CD14-positive monocyte (primary cell): ENCODE data around the gene EXOC3L1. TPM values are rescaled to one million over a fixed set of nuclear protein-coding genes. Genes with fewer than 3 reads are reported as not detected.
A peak's percentile ranks its signal among the peaks of the same experiment; 100 is the strongest.

Source experiments
- DNase-seq, 3 donors: peaks; one replicate each; pipeline ENCODE4 v3.0.0-alpha.2; 2011 to 2022
- H2AFZ ChIP-seq: 2 replicates; pipeline ENCODE4 v1.6.0; 2012; ENCODE audit warnings: mild to moderate bottlenecking, low read depth, low read length, inconsistent platforms; ENCODE audit not compliant: insufficient read depth, poor library complexity, severe bottlenecking
- H3K27ac ChIP-seq, 2 donors: 1 replicate in 1 of 2; 2 replicates in 1 of 2; pipeline ENCODE4 v1.5.1; 2012 to 2013; ENCODE audit warnings: low read length in 2 of 2, control low read depth in 1 of 2, inconsistent platforms in 1 of 2, low read depth in 1 of 2, mild to moderate bottlenecking in 1 of 2
- H3K27me3 ChIP-seq, 2 donors: one replicate each; pipeline versions ENCODE4 v1.6.0 to v1.6.1; 2011 to 2013; ENCODE audit warnings: low read length in 2 of 2; ENCODE audit not compliant: control insufficient read depth in 2 of 2, insufficient read depth in 2 of 2
- H3K36me3 ChIP-seq, 2 donors: replicated peaks in 1 of 2; 1 replicate in 1 of 2; 2 replicates in 1 of 2; pipeline versions ENCODE4 v1.5.1 to v1.6.1; 2012 to 2013; ENCODE audit warnings: low read length in 2 of 2, control low read depth in 1 of 2, inconsistent platforms in 1 of 2, mild to moderate bottlenecking in 1 of 2; ENCODE audit not compliant: insufficient read depth in 2 of 2, control insufficient read depth in 1 of 2
- H3K4me1 ChIP-seq, 2 donors: 1 replicate in 1 of 2; 2 replicates in 1 of 2; pipeline versions ENCODE4 v1.5.1 to v1.6.1; 2012 to 2013; ENCODE audit warnings: low read length in 2 of 2, control low read depth in 1 of 2, inconsistent platforms in 1 of 2, mild to moderate bottlenecking in 1 of 2, moderate library complexity in 1 of 2; ENCODE audit not compliant: insufficient read depth in 2 of 2, control insufficient read depth in 1 of 2
- H3K4me2 ChIP-seq: replicated peaks from 2 replicates; pipeline ENCODE3; 2012; ENCODE audit warnings: low read length, moderate library complexity, mild to moderate bottlenecking; ENCODE audit not compliant: poor library complexity, severe bottlenecking; ENCODE audit errors: extremely low read depth
- H3K4me3 ChIP-seq, 3 experiments: fragments of 200-600 bp in 1 of 3; sonication (generic) in 1 of 3; replicated peaks in 1 of 3; 1 replicate in 2 of 3; 2 replicates in 1 of 3; pipeline ENCODE4 v1.5.1; 2011 to 2013; ENCODE audit warnings: low read length in 3 of 3, mild to moderate bottlenecking in 3 of 3, control low read depth in 2 of 3, low read depth in 2 of 3, inconsistent platforms in 1 of 3, moderate library complexity in 1 of 3
- H3K79me2 ChIP-seq: 2 replicates; pipeline ENCODE4 v1.6.0; 2012; ENCODE audit warnings: mild to moderate bottlenecking, control low read depth, inconsistent platforms, low read length, moderate library complexity; ENCODE audit not compliant: insufficient read depth
- H3K9ac ChIP-seq: 2 replicates; pipeline ENCODE4 v1.6.0; 2017; ENCODE audit warnings: low read length, mild to moderate bottlenecking; ENCODE audit not compliant: insufficient read depth, poor library complexity, severe bottlenecking
- H3K9me3 ChIP-seq, 2 donors: replicated peaks in 1 of 2; 1 replicate in 1 of 2; 2 replicates in 1 of 2; pipeline versions ENCODE4 v1.5.1 to v1.6.1; 2012 to 2013; ENCODE audit warnings: low read length in 2 of 2, control low read depth in 1 of 2; ENCODE audit not compliant: control insufficient read depth in 1 of 2, insufficient read depth in 1 of 2
- H4K20me1 ChIP-seq: 2 replicates; pipeline ENCODE4 v1.6.0; 2012; ENCODE audit warnings: mild to moderate bottlenecking, low read length, control low read depth, moderate library complexity; ENCODE audit not compliant: insufficient read depth
- H3K27ac Mint-ChIP-seq, 7 donors: one replicate each; pipeline ENCODE4 v1.8.0; 2020; ENCODE audit warnings: mild to moderate bottlenecking in 7 of 7, mixed read lengths in 7 of 7, moderate library complexity in 6 of 7, inconsistent platforms in 2 of 7
- H3K27me3 Mint-ChIP-seq, 3 donors: one replicate each; pipeline ENCODE4 v1.8.0; 2021 to 2022; ENCODE audit warnings: low read depth in 3 of 3, mild to moderate bottlenecking in 3 of 3, mixed read lengths in 3 of 3, moderate library complexity in 3 of 3, inconsistent platforms in 1 of 3
- H3K36me3 Mint-ChIP-seq, 2 donors: one replicate each; pipeline ENCODE4 v1.8.0; 2020; ENCODE audit warnings: mixed read lengths in 2 of 2, inconsistent platforms in 1 of 2, mild to moderate bottlenecking in 1 of 2
- H3K4me1 Mint-ChIP-seq: one replicate; pipeline ENCODE4 v1.8.0; 2020; ENCODE audit warnings: mild to moderate bottlenecking, mixed read lengths
- H3K4me3 Mint-ChIP-seq, 2 donors: one replicate each; pipeline ENCODE4 v1.8.0; 2020; ENCODE audit warnings: mild to moderate bottlenecking in 2 of 2, mixed read lengths in 2 of 2, moderate library complexity in 1 of 2
- H3K9me3 Mint-ChIP-seq, 7 donors: one replicate each; pipeline ENCODE4 v1.8.0; 2020 to 2022; ENCODE audit warnings: mixed read lengths in 7 of 7, mild to moderate bottlenecking in 6 of 7, moderate library complexity in 6 of 7, inconsistent platforms in 2 of 7
- WGBS: methylation state at CpG from one replicate; pipeline ENCODE4 v1.1.5; 2013; ENCODE audit warnings: missing lambda C conversion rate; ENCODE audit not compliant: insufficient coverage; 5-methylcytosine and 5-hydroxymethylcytosine counted together
- intact Hi-C, 2 donors: fragments of 100-400 bp; cut with micrococcal nuclease; formaldehyde crosslinking; loops; one replicate each; pipeline versions ENCODE4 v1.15.0 to v1.15.1; 2023
- polyA plus RNA-seq, 3 donors: library from polyadenylated mRNA; depleted of rRNA in 1 of 3; unstranded in 2 of 3; stranded (reverse) in 1 of 3; fragments of 300-500 nt in 2 of 3; fragments of >200 nt in 1 of 3; fragmentation: Illumina TruSeq in 2 of 3; gene quantifications; 1 replicate in 2 of 3; 2 replicates in 1 of 3; pipeline ENCODE4 v1.2.3, GENCODE V29; 2012 to 2021
- TF ChIP-seq, protein P1 (sequence below): fragments of 200-600 bp; IDR thresholded peaks from one replicate; pipeline ENCODE4 v1.8.0; 2022; ENCODE audit warnings: antibody characterized with exemption, mild to moderate bottlenecking

The EXOC3L1 gene
- polyA plus RNA-seq, 3 donors: 2.8 to 3.7 (median 3.0) TPM

DNA sequence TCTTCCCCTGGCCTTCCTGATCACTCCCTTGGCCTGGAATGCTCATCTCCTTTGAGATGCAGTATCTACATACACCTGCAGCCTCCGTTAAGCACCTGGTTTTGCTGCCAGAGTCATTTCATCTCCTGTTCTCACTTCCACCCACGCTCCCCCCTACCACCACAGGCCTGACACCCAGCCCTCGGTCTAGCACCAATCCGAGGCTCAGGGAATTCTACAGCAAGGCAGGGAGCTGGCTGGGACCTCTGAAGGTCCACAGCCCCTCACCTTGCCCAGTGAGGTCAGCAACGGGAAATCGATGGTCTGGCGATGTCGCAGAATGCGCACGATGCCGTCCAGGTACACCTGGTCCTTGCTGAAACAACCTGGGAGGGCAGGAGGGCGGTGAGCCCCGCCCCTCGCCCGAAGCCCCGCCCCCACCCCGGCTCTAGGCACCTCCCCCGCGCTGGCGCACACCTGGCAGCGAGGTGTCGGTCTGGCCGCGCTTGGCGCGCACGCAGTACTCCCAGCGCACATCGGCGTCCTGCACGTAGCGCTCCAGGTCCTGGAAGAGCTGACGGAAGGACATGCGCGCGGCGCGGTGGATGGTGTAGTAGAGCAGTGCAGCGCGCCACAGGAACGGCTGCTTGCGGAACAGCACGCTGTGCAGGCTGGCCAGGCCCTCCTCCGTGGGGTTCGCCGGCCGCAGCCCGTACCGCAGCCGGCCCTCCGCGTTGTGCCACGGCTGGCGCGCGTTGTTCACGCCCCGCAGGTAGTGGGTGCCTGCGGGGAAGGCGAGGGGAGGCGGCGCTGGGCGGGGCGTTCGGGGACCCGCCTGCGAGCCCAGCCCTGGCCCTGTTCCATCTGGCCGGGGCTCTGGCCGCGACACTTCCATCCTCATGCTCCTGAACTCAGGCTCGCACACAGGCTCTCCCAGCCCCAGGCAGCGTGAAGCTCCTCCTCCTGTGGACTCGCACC is 11.9 kb downstream of the EXOC3L1 start:
- Histone ChIP-seq H4K20me1 (peaks cover 32% of the 10 kb centered on the region), H3K27me3 (peaks cover 13 to 52% of the 10 kb centered on the region in 2 donors), H3K27ac (no peak overlapping the region), H2AFZ (peak overlapping the region; percentile 55), H3K36me3 (no peaks in the 10 kb centered on the region), H3K9ac (no peak overlapping the region), H3K79me2 (peaks cover 8% of the 10 kb centered on the region), H3K4me1 (peaks cover 48 to 58% of the 10 kb centered on the region in 2 donors), H3K9me3 (no peaks in the 10 kb centered on the region), H3K4me2 (peak overlapping the region; percentile 73), H3K4me3 (peak overlapping the region in 1 of 3 experiments; percentile 67)
- H3K4me3 Mint-ChIP-seq: peak overlapping the region; percentile 64 to 91
- WGBS: 5% methylated on average over 65 of the region's 73 CpGs
- H3K9me3 Mint-ChIP-seq: peaks cover 0 to 19% (median 5%) of the 10 kb centered on the region in 7 donors
- DNase-seq: peak in 2 of 3 donors; percentile 56 to 58
- peaks cover 40 to 68% (median 49%) of the 10 kb centered on the region in 3 donors for H3K27me3 Mint-ChIP-seq
- peaks cover 23% of the 10 kb centered on the region for H3K4me1 Mint-ChIP-seq
- peaks cover 28 to 29% of the 10 kb centered on the region in 2 donors for H3K36me3 Mint-ChIP-seq
- intact Hi-C loops: no loop called here
- H3K27ac Mint-ChIP-seq: peak overlapping the region in 1 of 7 donors; percentile 2
- TF ChIP-seq, protein P1, sequence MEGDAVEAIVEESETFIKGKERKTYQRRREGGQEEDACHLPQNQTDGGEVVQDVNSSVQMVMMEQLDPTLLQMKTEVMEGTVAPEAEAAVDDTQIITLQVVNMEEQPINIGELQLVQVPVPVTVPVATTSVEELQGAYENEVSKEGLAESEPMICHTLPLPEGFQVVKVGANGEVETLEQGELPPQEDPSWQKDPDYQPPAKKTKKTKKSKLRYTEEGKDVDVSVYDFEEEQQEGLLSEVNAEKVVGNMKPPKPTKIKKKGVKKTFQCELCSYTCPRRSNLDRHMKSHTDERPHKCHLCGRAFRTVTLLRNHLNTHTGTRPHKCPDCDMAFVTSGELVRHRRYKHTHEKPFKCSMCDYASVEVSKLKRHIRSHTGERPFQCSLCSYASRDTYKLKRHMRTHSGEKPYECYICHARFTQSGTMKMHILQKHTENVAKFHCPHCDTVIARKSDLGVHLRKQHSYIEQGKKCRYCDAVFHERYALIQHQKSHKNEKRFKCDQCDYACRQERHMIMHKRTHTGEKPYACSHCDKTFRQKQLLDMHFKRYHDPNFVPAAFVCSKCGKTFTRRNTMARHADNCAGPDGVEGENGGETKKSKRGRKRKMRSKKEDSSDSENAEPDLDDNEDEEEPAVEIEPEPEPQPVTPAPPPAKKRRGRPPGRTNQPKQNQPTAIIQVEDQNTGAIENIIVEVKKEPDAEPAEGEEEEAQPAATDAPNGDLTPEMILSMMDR: no peak

DNA sequence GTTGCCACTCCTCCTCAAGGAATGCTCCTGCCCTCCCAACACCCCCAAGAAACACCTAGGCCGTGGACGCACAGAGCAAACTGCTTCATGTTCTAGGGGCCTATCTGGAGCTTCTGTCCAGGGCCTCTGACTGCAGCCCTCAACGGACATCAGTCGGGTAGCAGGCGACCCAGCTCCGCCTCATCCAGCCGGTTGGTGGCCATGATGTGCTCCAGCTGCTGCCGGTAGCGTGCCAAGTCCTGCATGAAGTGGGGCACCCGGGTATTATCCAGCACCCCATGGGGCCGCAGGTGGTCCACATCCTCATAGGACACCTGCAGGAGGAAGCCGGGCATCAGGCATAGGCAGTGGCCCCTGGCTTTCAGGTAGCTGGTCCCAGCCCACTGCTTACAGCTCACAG is 13.3 kb downstream of the EXOC3L1 start:
- WGBS: 97% methylated on average over 12 of the region's 12 CpGs
- H3K4me1 Mint-ChIP-seq: peaks cover 35% of the 10 kb centered on the region

More for the DNA sequence above, 13.3 kb downstream of the EXOC3L1 start:
- TF ChIP-seq, protein P1: no peak
- no peak overlapping the region for H3K4me3 ChIP-seq
- peaks cover 13 to 52% of the 10 kb centered on the region in 2 donors for H3K27me3 ChIP-seq
- intact Hi-C loops: no loop called here
- no peak overlapping the region for H3K9ac ChIP-seq
- no peaks in the 10 kb centered on the region for H3K79me2 ChIP-seq
- Mint-ChIP-seq H3K4me3 (peak overlapping the region in 1 of 2 donors; percentile 75), H3K36me3 (peaks cover 32 to 33% of the 10 kb centered on the region in 2 donors), H3K27me3 (peaks cover 46 to 80% (median 57%) of the 10 kb centered on the region in 3 donors), H3K27ac (peak overlapping the region in 1 of 7 donors; percentile 69), H3K9me3 (peaks cover 0 to 19% (median 5%) of the 10 kb centered on the region in 7 donors)
- H3K36me3 ChIP-seq: no peaks in the 10 kb centered on the region
- no peak overlapping the region for H2AFZ ChIP-seq
- H3K4me2 ChIP-seq: no peak overlapping the region
- H3K9me3 ChIP-seq: no peaks in the 10 kb centered on the region
- H4K20me1 ChIP-seq: peaks cover 32% of the 10 kb centered on the region
- no peak overlapping the region for H3K27ac ChIP-seq
- H3K4me1 ChIP-seq: peaks cover 51 to 58% of the 10 kb centered on the region in 2 donors
- DNase-seq: no peak
